ENCODE data around the gene BAHCC1.

Gene BAHCC1

DNA sequence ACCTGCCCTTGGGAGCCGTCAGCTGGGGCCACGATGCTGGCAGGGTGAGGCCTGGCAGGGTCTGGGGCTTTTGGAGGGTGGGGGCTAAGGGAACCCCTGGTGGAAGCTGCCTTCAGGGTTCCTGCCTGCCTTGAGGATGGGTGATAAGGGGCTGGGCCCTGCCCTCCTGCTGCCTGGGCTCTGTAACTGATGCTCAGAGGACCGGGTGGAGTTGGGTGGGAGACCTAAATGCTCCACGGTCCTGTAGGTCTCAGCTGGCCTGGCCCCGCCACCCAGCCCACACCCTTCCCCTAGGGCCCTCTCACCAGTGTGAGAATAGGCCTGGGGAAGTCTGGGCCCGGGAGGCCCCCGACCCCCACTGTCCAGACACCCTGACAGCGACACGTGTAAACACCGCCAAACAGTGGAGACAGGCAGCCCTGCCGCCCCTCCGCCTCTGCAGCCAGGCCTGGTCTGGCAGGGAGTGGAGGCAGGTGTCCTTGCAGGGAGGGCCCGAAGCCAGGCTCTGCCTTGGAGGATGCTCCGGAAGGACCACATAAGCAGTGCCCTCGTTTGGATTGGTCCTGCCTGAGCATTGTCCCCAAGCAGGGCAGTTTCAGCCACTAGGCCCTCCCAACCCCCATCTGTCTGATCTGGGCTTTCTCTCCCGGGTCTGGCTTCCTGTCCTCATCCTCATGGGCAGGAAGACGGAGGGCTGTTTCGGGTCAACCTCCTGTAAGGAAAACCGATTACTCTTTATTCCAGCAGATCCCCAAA is 6.5 kb upstream of the BAHCC1 start:
- TF ChIP-seq, protein P1, sequence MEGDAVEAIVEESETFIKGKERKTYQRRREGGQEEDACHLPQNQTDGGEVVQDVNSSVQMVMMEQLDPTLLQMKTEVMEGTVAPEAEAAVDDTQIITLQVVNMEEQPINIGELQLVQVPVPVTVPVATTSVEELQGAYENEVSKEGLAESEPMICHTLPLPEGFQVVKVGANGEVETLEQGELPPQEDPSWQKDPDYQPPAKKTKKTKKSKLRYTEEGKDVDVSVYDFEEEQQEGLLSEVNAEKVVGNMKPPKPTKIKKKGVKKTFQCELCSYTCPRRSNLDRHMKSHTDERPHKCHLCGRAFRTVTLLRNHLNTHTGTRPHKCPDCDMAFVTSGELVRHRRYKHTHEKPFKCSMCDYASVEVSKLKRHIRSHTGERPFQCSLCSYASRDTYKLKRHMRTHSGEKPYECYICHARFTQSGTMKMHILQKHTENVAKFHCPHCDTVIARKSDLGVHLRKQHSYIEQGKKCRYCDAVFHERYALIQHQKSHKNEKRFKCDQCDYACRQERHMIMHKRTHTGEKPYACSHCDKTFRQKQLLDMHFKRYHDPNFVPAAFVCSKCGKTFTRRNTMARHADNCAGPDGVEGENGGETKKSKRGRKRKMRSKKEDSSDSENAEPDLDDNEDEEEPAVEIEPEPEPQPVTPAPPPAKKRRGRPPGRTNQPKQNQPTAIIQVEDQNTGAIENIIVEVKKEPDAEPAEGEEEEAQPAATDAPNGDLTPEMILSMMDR (IDR thresholded peaks at IDR 0.05; ENCODE audit: borderline replicate concordance, insufficient read depth, low read depth, low read length): no peak
- H3K4me3 ChIP-seq (ENCODE audit: low read depth, low read length): no peak overlapping the region

DNA sequence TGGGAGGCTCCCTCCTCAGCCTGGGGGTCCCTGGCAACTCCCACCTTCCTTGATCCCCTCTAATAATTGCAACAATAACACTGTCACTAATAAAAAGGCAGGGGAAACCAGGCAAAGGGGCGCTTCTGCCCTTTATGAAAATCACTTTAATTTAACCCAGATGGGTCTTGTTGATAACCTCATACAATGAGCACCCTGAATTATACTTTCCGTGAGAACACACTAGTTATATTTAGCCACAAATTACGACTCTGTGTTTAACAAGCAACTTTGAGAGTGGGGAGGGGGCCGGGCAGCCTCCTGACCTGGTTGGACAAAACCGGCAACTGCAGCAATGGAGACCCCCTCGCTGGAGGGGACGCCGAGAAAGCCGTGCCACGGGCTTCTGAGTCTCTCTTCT is 5.7 kb upstream of the BAHCC1 start:
- no peak overlapping the region for H3K4me3 ChIP-seq (ENCODE audit: low read depth, low read length)

DNA sequence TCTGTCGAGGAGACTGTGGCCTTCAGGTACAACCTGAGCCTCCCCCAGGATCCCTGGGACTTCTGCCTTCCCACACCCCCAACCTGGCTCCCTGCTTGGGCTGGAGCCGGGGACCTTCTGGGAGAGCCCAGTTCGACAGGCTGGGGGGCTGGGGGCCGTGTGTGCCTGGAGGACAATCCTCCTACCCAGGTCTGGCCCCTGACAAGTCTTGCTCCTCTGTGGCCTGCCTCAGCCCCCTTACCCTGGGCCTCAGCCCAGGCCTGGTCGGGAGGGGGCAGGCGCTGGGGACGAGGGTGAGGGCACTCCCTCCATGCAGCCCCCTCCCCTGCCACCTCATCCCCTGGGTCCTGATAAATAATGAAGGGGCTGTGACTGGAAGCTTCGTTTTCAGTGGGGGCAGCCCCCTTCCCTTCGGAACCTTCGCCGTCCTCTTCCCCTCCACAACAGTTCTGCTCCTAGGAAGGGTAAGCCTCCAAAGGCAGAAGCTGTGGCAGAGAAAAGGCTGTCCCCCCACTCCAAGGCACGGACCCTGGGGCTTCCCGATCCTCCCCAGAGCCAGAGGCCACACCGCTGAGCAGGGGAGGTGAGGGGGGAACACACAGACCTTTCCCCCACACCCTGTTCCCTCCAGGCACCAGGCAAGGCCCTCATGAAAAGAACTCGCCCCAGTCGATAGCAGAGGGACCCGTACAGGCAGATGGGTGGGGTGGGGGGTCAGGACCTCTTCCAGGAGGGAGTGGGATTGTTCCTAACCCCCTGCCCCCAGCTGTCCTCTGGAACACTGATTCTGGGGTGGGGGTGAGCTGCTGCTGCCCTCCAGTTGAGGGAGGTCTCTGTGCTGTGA is 5.0 kb upstream of the BAHCC1 start:
- H3K4me3 ChIP-seq (ENCODE audit: low read depth, low read length): no peak overlapping the region
- TF ChIP-seq, protein P1 (IDR thresholded peaks at IDR 0.05; ENCODE audit: borderline replicate concordance, insufficient read depth, low read depth, low read length): no peak

More for the DNA sequence above, 5.7 kb upstream of the BAHCC1 start:
- TF ChIP-seq, protein P1 (IDR thresholded peaks at IDR 0.05; ENCODE audit: borderline replicate concordance, insufficient read depth, low read depth, low read length): no peak

DNA sequence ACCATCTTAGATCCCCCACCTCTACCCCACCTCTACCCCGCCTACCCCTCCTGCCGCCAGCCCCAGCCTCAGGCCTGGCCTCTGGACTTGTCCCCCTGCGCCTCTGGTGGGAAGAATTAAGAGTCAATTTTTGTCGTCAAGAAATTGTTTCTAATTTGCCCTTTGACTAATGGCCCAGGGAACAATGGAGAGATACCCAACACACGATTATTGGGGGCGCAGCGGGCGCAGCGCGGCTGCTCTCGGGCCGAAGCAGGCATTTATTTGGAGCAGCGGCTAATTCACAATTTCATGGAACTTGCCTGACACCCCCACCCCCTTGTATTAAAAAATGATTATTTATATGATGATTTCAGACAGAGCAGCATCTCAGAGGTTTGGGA is 4.4 kb upstream of the BAHCC1 start:
- no peak overlapping the region for H3K4me3 ChIP-seq (ENCODE audit: low read depth, low read length)
- TF ChIP-seq, protein P1 (IDR thresholded peaks at IDR 0.05; ENCODE audit: borderline replicate concordance, insufficient read depth, low read depth, low read length): no peak

DNA sequence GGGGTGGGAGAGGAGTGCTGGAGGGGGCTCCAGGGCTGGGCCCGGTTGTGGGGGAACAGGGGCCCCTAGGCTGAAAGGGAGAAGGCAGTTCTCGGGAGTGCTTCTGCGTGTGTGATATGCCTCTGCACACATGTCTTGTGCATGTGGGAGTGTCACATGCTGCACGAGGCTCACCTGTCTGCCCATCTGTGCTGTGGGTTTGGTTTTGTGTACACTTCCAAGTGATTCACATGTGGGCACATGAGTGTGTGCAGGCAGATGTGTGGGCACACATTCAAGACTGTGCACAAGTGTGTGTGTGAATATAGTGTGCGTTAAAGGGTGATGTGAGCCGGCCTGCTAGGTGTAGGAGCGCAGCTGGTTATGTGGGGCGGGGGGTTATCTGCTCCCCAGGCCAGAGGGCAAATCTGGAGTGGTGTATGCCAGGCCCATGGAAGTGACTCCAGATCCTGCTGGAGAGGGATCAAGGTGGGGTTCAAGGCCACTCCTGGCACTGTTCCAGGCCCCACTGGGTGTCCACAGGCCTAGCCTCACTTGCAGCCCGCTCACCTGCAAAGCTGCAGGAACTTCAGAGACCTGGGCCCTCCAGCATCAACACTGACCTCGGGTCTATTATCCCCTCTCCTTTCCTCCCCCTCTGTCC is 3.8 kb upstream of the BAHCC1 start:
- TF ChIP-seq, protein P1 (IDR thresholded peaks at IDR 0.05; ENCODE audit: borderline replicate concordance, insufficient read depth, low read depth, low read length): no peak
- no peak overlapping the region for H3K4me3 ChIP-seq (ENCODE audit: low read depth, low read length)

DNA sequence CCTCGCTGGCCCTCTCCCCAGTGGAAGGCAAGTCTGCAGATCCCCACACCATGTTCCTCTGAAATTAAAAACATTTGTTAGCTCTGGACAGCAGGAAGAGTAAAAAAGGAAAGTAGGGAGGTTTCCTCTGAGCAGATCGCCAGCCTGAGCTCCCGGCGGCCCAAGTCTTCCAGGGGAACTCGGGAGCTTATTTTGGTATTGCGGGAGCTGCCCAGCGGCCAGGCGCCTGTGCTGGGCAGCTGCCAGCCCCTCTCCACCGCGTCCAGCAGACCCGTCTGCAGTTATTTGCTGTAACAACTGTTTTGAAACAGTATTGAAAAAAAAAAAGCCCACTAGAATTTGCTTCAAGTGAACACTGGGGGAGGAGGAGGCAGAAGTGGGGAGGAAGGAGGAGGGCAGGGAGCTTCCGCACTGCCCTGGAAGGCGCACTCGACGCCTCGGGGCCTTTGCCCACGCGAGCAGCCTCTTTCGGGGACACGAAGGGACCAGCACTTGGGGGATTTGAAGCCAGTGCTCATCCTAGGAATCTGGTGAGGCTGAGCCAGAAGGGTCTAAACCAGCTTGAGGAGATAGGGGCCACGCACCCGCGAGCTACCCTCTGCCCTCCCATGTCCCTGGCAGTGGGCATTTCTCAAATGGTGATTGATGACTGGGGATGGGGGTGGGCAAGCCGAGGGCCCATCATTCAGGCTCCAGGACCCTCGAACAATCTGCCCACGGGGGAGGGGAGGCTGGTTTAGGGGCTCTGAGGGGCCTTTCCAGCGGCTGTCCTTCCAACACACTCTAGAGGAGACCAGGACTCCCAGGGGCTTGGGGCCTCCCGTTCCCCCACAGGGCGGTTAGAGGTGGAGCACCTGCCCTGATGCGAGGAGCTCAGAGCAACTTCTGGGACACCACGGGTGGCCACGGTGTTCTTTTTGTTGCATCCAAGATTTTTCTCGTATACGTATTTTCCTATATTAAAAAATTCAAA is 3.0 kb upstream of the BAHCC1 start:
- TF ChIP-seq, protein P1 (IDR thresholded peaks at IDR 0.05; ENCODE audit: borderline replicate concordance, insufficient read depth, low read depth, low read length): no peak
- H3K4me3 ChIP-seq (ENCODE audit: low read depth, low read length): no peak overlapping the region
